ENCODE data around the gene UXS1. TPM values are rescaled to one million over a fixed set of nuclear protein-coding genes. Genes with fewer than 3 reads are reported as not detected.

Gene UXS1
- total and polyA plus RNA-seq, 11 donors: 11.0 to 36.9 (median 30.9) TPM

GRCh38 chr2:106070181-106070580 lies 123.9 kb downstream of the UXS1 start:
- no peaks in the 10 kb centered on the region for H3K36me3 ChIP-seq
- no peak overlapping the region for H3K4me3 ChIP-seq
- intact Hi-C loops (cut with DNase I): loop anchor here in 2 of 10 donors (5.0 to 10.0 kb wide), 3 partner anchors 65 to 493 kb away; no protein-coding TSS in a partner anchor
- TF ChIP-seq POLR2A (IDR thresholded peaks at IDR 0.05) (no peak), CTCF (IDR thresholded peaks at IDR 0.05) (no peak)
- H3K4me1 ChIP-seq: peaks cover 0 to 25% (median 8%) of the 10 kb centered on the region in 12 donors
- no peak overlapping the region for H3K27ac ChIP-seq
- 95 to 100% (median 97%) methylated on average over 4 of the region's 4 CpGs for WGBS, 4 donors
- H3K9me3 ChIP-seq: no peaks in the 10 kb centered on the region
- peaks cover 0 to 19% (median 9%) of the 10 kb centered on the region in 9 donors for H3K27me3 ChIP-seq
- ATAC-seq (no peak), DNase-seq (no peak)

- no peak for DNase-seq
- no peak for ATAC-seq
- 85 to 87% (median 87%) methylated on average over 4 of the region's 4 CpGs for WGBS, 4 donors
- no peaks in the 10 kb centered on the region for H3K9me3 ChIP-seq
- H3K4me1 ChIP-seq: peaks cover 0 to 24% (median 8%) of the 10 kb centered on the region in 12 donors
- TF ChIP-seq POLR2A (IDR thresholded peaks at IDR 0.05): no peak
- no peak for TF ChIP-seq CTCF (IDR thresholded peaks at IDR 0.05)
- intact Hi-C loops (cut with DNase I): loop anchor here in 3 of 10 donors (5.0 to 10.0 kb wide), 3 partner anchors 36 to 324 kb away; partner anchors contain the start of gene NCK2 (in 1 of the 3)
- no peaks in the 10 kb centered on the region for H3K36me3 ChIP-seq
- H3K27me3 ChIP-seq: peaks cover 0 to 21% (median 10%) of the 10 kb centered on the region in 9 donors
- H3K4me3 ChIP-seq: no peak overlapping the region
- H3K27ac ChIP-seq: no peak overlapping the region
These were observed 125.7 kb downstream of the UXS1 start for GRCh38 chr2:106068451-106068850.

GRCh38 chr2:106065983-106066820 lies 127.9 kb downstream of the UXS1 start:
- no peak for DNase-seq
- no peaks in the 10 kb centered on the region for H3K36me3 ChIP-seq
- 60 to 81% (median 65%) methylated on average over 17 to 26 of the region's 26 CpGs for WGBS, 4 donors

More at GRCh38 chr2:106065983-106066820, 127.9 kb downstream of the UXS1 start:
- H3K27ac ChIP-seq: peak overlapping the region in 2 of 12 donors; percentile 30 to 46
- H3K9me3 ChIP-seq: no peaks in the 10 kb centered on the region
- H3K27me3 ChIP-seq: peaks cover 0 to 21% (median 10%) of the 10 kb centered on the region in 9 donors
- peaks cover 0 to 19% (median 7%) of the 10 kb centered on the region in 12 donors for H3K4me1 ChIP-seq
- TF ChIP-seq CTCF (IDR thresholded peaks at IDR 0.05) (no peak), POLR2A (IDR thresholded peaks at IDR 0.05) (no peak)
- peak in 3 of 4 donors; percentile 11 to 14 (median 12) for ATAC-seq
- intact Hi-C loops (cut with DNase I): loop anchor here in 3 of 10 donors (5.0 to 10.0 kb wide), 3 partner anchors 34 to 321 kb away; partner anchors contain the start of gene NCK2 (in 1 of the 3)
- peak overlapping the region; percentile 44 to 71 (median 56) for H3K4me3 ChIP-seq

All from heart left ventricle (tissue), 16 donors.